WI38 (cell line): Measurements from ENCODE around the gene NPAS2.

Experiments
- H3K4me3 ChIP-seq: 2 replicates; pipeline ENCODE4 v1.5.1; 2011; ENCODE audit warnings: low read depth, mild to moderate bottlenecking, control low read depth, low read length
- CTCF ChIP-seq: IDR thresholded peaks from 2 replicates; pipeline ENCODE4 v1.5.1; 2012; ENCODE audit warnings: low read depth, mild to moderate bottlenecking, control low read depth, low read length

The NPAS2 gene

GRCh38 chr2:101040072-101040471 lies 220.1 kb downstream of the NPAS2 start:
- TF ChIP-seq CTCF: no peak
- no peak overlapping the region for H3K4me3 ChIP-seq

- no peak overlapping the region for H3K4me3 ChIP-seq
- no peak for TF ChIP-seq CTCF
Measured at GRCh38 chr2:101040761-101041160, 220.8 kb downstream of the NPAS2 start.

GRCh38 chr2:101041413-101041812 lies 221.5 kb downstream of the NPAS2 start:
- H3K4me3 ChIP-seq: no peak overlapping the region
- no peak for TF ChIP-seq CTCF

- no peak for TF ChIP-seq CTCF
Measured at GRCh38 chr2:101045330-101045729, 225.4 kb downstream of the NPAS2 start.

More at GRCh38 chr2:101045330-101045729, 225.4 kb downstream of the NPAS2 start:
- H3K4me3 ChIP-seq: no peak overlapping the region
